ENCODE results near the gene GUCY1A2. TPM values are rescaled to one million over a fixed set of nuclear protein-coding genes. Genes with fewer than 3 reads are reported as not detected.
"Not testable (repeated sequence)": the region's sequence is repeated elsewhere in the genome, so short reads cannot be mapped to it uniquely, and the experiment has no call there.

Gene GUCY1A2
- polyA plus RNA-seq, 3 donors, result not detected

- no peak overlapping the region for H3K4me2 ChIP-seq (replicated peaks; ENCODE audit: extremely low read depth, low read length, poor library complexity, severe bottlenecking)
- no peak overlapping the region for H3K4me3 ChIP-seq (replicated peaks in 1 of 3; ENCODE audit: low read depth in 2 of 3, low read length in 3 of 3)
- H3K9me3 ChIP-seq (replicated peaks in 1 of 2; ENCODE audit: control insufficient read depth in 1 of 2, insufficient read depth in 1 of 2, low read length in 2 of 2), result peaks cover 16 to 17% of the 10 kb centered on the region in 2 donors
- no peak overlapping the region for H2AFZ ChIP-seq (ENCODE audit: insufficient read depth, low read depth, low read length, poor library complexity, severe bottlenecking)
- no peaks in the 10 kb centered on the region for H3K36me3 Mint-ChIP-seq
- no peaks in the 10 kb centered on the region for H4K20me1 ChIP-seq (ENCODE audit: insufficient read depth, low read length)
- intact Hi-C loops (cut with micrococcal nuclease), result no loop called here
- no peaks in the 10 kb centered on the region for H3K36me3 ChIP-seq (replicated peaks in 1 of 2; ENCODE audit: control insufficient read depth in 1 of 2, insufficient read depth in 2 of 2, low read length in 2 of 2)
- H3K27me3 Mint-ChIP-seq (ENCODE audit: low read depth in 3 of 3), result no peaks in the 10 kb centered on the region
- H3K9ac ChIP-seq (ENCODE audit: insufficient read depth, low read length, poor library complexity, severe bottlenecking), result no peak overlapping the region
- H3K9me3 Mint-ChIP-seq, result peaks cover 2 to 13% (median 7%) of the 10 kb centered on the region in 7 donors
- H3K27me3 ChIP-seq (ENCODE audit: control insufficient read depth in 2 of 2, insufficient read depth in 2 of 2, low read length in 2 of 2), result no peaks in the 10 kb centered on the region
- no peaks in the 10 kb centered on the region for H3K4me1 ChIP-seq (ENCODE audit: control insufficient read depth in 1 of 2, insufficient read depth in 2 of 2, low read length in 2 of 2)
- TF ChIP-seq CTCF (IDR thresholded peaks at IDR 0.05), result no peak
- H3K79me2 ChIP-seq (ENCODE audit: insufficient read depth, low read length), result no peaks in the 10 kb centered on the region
- no CpG with 5 or more reads among the region's 3 CpGs for WGBS (ENCODE audit: insufficient coverage)
- DNase-seq, result no peak
- H3K27ac ChIP-seq (ENCODE audit: low read depth in 1 of 2, low read length in 2 of 2), result no peak overlapping the region
- no peak overlapping the region for H3K27ac Mint-ChIP-seq
- H3K4me3 Mint-ChIP-seq, result no peak overlapping the region
- H3K4me1 Mint-ChIP-seq, result no peaks in the 10 kb centered on the region
These were observed 232.2 kb downstream of the GUCY1A2 start for GRCh38 chr11:106785913-106786650.

DNA sequence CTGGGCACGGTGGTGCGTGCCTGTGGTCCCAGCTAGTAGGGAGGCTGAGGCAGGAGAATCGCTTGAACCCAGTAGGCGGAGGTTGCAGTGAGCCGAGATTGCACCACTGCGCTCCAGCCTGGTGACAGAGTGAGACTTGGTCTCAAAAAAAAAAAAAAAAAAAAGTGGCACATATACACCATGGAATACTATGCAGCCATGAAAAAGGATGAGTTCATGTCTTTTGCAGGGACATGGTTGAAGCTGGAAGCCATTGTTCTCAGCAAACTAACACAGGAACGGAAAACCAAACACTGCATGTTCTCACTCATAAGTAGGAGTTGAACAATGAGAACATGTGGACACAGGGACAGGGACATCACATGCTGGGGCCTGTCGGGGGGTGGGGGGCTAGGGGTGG, 241.0 kb downstream of the GUCY1A2 start:
- H3K4me1 Mint-ChIP-seq; H3K9ac ChIP-seq (ENCODE audit: insufficient read depth, low read length, poor library complexity, severe bottlenecking); H3K36me3 ChIP-seq (replicated peaks in 1 of 2; ENCODE audit: control insufficient read depth in 1 of 2, insufficient read depth in 2 of 2, low read length in 2 of 2); H3K4me2 ChIP-seq (replicated peaks; ENCODE audit: extremely low read depth, low read length, poor library complexity, severe bottlenecking); H3K27me3 Mint-ChIP-seq (ENCODE audit: low read depth in 3 of 3); H3K4me1 ChIP-seq (ENCODE audit: control insufficient read depth in 1 of 2, insufficient read depth in 2 of 2, low read length in 2 of 2); H3K36me3 Mint-ChIP-seq; H4K20me1 ChIP-seq (ENCODE audit: insufficient read depth, low read length); H3K9me3 Mint-ChIP-seq; H3K4me3 Mint-ChIP-seq; DNase-seq; H3K4me3 ChIP-seq (replicated peaks in 1 of 3; ENCODE audit: low read depth in 2 of 3, low read length in 3 of 3); H3K27me3 ChIP-seq (ENCODE audit: control insufficient read depth in 2 of 2, insufficient read depth in 2 of 2, low read length in 2 of 2); H2AFZ ChIP-seq (ENCODE audit: insufficient read depth, low read depth, low read length, poor library complexity, severe bottlenecking); H3K27ac ChIP-seq (ENCODE audit: low read depth in 1 of 2, low read length in 2 of 2); H3K9me3 ChIP-seq (replicated peaks in 1 of 2; ENCODE audit: control insufficient read depth in 1 of 2, insufficient read depth in 1 of 2, low read length in 2 of 2); H3K27ac Mint-ChIP-seq; H3K79me2 ChIP-seq (ENCODE audit: insufficient read depth, low read length); intact Hi-C loops (cut with micrococcal nuclease): not testable (repeated sequence)
- no CpG with 5 or more reads among the region's 8 CpGs for WGBS (ENCODE audit: insufficient coverage)

All from CD14-positive monocyte (primary cell).